SH-SY5Y (cell line): ENCODE data around the gene WRNIP1.

Experiments used
- GATA2 ChIP-seq: IDR thresholded peaks from 2 replicates; pipeline ENCODE4 v1.6.1; 2011; ENCODE audit warnings: mild to moderate bottlenecking, low read depth, low read length
- GATA3 ChIP-seq: IDR thresholded peaks from 2 replicates; pipeline ENCODE4 v1.6.1; 2011; ENCODE audit warnings: low read depth, mild to moderate bottlenecking, low read length, moderate library complexity

GRCh38 chr6:2753743-2754142 lies 11.4 kb upstream of the WRNIP1 start:
- TF ChIP-seq GATA2 (no peak), GATA3 (no peak)
